NB4 (cell line): Measurements from ENCODE around the gene CREB3L2.

Source experiments
- CTCF ChIP-seq: IDR thresholded peaks from one replicate; pipeline ENCODE4 v1.5.1; 2012; ENCODE audit warnings: low read depth, low read length
- MAX ChIP-seq: IDR thresholded peaks from 2 replicates; pipeline ENCODE4 v1.6.1; 2011; ENCODE audit warnings: low read depth, low read length

GRCh38 chr7:137931823-137932222 lies 70.1 kb downstream of the CREB3L2 start:
- TF ChIP-seq CTCF: no peak
- TF ChIP-seq MAX: no peak
